DMS79 treated with DMSO at 0.1 percent for 48 hours (cell line): ENCODE data around the gene ARID1B.
"Not testable (repeated sequence)": the region's sequence is repeated elsewhere in the genome, so short reads cannot be mapped to it uniquely, and the experiment has no call there.

ENCODE experiments used
- DNase-seq: peaks from one replicate; lab custom pipeline; 2025; lab: John Stamatoyannopoulos, UW

The ARID1B gene

DNA sequence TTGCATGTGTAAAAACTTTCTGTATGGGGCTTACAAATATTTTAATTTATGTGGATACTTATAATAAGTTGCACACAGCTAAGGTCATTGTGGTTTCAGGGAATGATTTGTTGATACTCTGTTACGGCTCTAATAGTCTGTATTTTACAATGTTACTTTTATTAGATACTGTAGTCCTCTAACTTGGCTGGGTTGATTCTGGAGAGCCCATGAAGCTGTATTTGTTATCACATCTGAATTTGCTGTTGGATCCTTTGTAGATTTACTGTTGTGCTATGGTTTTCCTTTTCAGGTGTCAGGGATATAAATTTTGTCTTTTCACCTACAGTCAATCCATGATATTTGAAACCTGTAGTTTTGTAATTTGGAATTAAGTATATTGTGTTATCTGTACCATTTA, 161.0 kb downstream of the ARID1B start:
- peak; percentile 25 for DNase-seq

DNA sequence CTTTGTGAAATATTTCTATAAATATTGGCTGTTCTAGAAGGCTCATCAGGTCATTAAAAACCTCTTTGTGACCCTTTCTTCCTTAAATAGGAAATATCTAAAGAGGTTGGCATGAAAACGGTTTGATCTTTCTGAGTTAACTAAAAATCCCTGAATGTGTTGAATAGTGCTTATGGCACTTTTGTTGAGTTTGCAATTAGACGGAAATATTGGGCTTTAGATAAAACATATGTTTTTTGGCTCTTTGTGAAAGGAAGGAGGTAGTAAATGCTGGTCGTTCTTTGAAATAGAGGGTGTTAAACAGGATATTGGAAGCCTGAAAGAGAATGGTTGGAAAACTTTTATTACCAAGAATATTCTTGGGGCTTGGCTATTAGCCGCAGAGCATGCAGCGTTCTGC, 163.0 kb downstream of the ARID1B start:
- DNase-seq = no peak

DNA sequence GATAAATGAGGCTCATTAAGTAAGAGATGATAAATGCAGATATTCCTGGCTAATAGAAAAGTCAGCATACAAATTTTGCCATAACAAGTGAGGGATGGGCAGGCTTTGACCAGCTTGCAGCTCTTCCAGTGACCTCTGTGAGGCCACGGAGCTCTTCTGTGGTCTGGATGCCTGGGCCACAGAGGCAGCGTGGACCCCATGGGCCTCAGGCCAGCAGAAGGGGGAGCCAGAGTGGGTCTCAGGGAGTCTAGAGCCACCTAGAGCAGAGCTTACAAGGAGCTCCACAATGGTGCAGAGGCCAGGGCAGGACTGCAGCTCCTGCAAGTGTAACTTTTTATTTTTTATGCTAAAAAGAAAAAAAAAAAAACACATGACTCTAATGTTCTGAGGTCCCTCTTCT, 165.1 kb downstream of the ARID1B start:
- no peak for DNase-seq

DNA sequence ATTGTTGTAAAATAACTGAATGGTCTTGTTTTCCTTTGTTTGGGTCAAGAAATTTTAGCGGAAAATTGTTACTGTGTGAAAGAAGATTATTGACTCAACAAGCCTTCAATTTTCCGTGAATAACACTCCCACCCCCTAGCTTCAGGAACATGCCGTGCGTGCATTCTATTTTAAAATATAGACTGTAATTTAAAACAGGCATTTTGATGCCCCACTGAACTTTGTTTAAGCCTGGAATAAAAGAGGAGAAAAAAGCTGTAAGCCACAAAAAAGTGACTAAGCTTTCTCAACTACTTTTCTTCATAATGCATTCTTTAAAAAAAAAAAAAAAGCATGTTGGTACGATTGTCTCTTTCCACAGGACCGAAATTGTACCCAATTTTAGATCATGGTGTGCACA, 166.0 kb downstream of the ARID1B start:
- no peak for DNase-seq

GRCh38 chr6:156943816-156944215, 166.6 kb downstream of the ARID1B start:
- no peak for DNase-seq

DNA sequence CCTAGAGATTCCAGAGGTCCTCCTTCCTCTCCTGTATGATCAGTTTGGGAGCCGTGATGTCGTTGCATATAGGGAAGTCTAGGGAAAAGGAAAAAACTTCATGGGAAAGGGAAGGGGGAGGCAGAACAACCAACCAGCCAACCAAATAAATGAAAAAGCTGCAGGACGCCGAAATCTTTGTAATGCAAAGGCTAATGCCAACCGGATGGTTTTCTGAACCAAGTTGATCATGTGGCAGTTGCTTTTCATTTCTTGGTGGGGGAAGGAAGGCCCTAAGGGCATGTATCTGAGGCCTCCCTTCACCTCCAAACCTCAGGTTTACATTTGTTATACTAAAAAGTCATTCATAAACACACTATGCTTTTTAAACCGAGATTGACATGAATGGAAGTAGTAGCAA, 167.2 kb downstream of the ARID1B start:
- no peak for DNase-seq

DNA sequence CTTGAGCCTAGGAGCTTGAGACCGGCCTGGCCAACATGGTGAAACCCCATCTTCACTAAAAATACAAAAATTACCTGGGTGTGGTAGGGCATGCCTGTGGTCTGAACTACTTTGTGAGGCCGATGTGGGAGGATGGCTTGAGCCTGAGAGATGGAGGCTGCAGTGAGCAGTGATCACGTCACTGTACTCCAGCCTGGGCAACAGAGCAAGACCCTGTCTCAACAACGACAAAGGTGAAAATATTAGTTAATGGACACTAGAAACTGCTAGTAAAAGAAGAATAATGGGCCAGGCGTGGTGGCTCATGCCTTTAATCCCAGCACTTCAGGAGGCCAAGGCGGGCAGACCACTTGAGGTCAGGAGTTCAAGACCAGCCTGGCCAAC, 168.6 kb downstream of the ARID1B start:
- DNase-seq = not testable (repeated sequence)

DNA sequence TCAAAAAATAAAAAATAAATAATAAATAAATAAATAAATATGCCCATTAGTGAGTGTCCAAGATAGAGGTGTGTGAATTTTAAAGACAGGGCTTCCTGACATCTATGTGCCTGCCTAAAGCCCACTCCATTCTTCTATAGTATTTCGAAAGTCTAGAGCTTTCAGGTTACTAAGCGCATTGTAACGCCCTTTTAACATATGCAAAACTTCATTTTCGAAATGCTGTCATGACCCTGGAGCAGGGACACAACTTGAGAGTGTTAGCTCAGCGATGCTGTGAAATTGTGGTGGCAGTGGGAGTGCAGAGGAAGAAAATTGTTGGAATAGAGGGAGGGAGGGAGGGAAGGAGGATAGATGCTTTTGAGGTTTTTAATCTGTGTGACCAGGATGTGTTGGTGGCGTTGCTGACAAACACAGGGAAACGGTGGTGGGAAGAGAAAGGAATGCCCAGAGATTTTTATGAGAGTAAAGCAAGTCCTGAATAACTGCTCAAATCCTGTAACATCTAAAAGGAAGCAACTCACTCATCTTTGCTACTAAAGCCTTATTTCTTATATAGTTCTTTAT, 169.3 kb downstream of the ARID1B start:
- no peak for DNase-seq

GRCh38 chr6:156948277-156948676, 171.1 kb downstream of the ARID1B start:
- DNase-seq = no peak

DNA sequence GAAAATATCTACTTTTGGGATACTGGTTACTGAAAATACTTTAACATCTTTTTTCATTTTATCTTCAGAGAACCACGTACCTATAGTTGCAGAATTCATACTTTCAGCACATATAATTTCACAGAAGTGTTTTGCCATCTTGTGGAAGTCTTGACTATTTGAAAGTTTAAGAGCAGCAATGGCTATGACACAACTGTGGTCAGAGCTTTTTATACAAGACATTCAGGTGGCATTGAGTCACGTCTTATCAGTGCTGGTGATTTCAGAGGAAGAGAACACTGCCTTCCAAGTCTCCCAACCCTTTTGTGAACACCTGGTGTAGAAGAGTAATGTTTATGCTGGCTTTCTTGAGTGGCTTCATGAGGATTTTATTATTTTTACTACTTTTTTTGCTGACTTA, 171.6 kb downstream of the ARID1B start:
- peak; percentile 80 for DNase-seq

GRCh38 chr6:156949376-156949775, 172.2 kb downstream of the ARID1B start:
- DNase-seq = no peak

- DNase-seq = no peak
Observed at GRCh38 chr6:156950084-156950483, 172.9 kb downstream of the ARID1B start.

GRCh38 chr6:156950531-156950930, 173.4 kb downstream of the ARID1B start:
- DNase-seq = no peak

DNA sequence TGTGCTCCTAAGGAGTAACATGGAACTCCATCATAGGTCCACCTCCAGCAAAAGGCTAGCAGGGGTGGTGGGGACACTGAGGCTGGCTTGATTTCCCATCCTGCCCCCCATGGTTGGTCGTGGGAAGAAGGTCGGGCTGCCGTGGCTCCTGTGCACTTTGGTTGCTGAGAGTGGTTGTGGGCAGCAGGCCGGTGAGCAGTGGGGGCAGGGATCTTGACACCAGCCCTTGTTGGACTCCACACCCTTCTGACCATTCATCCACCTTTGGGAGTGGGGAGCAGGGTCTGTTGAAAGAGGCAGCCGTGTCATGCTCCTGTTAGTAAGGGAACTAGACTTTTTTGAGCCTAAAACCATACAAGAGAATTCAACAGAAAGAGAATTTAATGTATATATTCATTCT, 175.2 kb downstream of the ARID1B start:
- DNase-seq = no peak

DNA sequence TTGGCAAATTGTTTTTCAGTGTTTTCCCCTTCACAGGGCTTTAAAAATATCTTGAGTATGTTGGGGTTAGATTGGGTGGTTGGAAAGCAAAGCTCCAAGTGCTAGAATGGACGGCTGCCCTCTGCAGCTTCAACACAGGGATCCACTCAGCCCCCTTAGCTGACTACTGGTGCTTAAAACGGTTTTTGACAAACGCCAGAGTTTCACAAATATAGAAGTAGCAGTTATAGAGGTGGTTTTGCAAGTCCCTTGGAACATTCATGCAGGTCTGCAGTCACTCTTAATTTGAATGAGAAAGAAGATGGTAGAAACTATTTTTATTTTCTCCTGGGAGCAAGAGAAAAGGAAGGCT, 175.9 kb downstream of the ARID1B start:
- DNase-seq = no peak

- DNase-seq = peak; percentile 95
Observed at GRCh38 chr6:156953479-156954146, 176.4 kb downstream of the ARID1B start.

DNA sequence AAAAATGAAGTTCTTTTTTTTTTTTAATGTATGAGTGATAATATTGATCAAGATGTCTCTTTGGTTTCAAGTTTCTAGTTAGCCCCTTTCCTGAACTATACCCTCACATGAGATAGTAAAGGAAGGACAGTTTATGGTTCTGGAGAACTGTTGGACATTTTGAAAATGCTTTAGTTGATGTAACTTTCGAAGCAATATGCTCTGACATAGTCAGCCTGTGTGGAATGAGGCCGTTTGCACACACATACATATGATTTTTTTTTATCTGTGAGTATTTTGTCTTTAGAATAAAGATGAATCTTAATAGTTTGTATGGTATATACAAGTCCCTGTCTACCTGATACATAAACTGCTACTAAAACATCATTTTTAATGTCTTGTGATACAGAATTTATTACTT, 177.0 kb downstream of the ARID1B start:
- DNase-seq = no peak

DNA sequence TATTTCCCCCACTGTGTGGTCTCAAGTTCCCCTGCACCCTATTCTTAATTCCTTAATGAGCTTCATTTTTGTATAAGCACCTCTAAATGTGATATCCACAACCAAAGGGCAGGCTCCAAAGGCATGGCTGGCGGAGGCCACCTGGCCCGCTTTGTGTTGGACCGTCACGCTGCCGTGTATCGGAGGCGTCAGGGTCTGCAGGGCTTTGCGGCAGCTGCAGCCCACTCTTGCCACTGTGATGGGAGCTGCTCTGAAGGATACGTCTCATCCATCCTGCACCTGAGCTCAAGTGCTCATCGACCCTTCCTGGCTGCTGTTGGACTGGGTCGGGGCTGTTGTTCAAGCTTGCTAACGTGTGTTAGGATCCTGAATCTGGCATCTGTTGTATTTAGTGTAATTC, 177.6 kb downstream of the ARID1B start:
- no peak for DNase-seq

DNA sequence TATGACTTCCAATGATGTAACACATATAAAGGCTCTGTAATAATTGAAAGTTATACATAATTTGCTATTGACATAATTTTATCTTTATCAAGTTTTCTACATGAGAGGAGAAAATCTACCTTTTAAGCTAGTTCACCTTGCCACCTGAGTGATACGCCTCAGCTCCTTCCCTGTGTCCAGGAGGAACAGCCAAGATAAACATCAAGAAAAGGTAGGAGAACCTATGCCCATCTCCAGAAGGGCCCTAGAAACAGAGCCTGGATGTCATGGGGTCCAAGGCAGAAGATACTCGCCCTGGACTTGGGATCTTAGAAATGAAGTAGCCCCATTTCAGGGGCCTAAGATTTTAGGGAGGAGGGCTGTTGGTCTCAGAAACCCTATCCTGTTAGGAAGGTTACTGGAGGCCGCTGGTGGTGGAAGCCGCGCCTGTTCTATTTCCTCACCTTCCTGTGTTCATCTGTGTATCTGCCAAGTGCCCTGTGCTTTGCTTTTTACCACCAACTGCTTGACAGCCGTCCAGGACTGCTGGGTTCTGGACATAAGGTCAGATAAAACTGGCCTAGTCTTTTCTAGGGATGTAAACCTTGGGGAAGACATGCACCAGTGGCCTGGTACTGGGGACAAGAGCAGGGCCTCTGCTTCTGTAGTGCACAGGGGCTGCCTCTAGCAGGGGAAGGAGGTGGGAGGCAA, 178.5 kb downstream of the ARID1B start:
- DNase-seq = no peak

DNA sequence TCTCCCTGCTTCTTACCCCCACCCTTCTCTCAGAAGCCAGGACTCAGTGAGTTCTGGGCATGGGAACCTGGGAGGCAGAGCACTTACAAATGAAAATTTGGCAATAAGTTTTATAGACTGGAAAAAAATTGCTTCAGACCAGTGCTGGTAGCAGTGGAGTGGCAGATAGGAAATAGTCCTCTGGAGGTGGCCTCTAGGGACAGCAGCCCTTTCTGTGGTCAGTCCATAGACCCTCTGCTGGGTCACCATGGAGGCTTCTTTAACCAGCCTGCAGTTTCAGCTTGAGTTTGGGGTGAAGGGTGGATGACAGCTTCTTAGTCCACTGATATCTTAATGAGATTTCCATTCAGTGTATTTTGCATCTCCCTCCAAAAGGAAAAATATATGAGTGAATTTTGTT, 179.1 kb downstream of the ARID1B start:
- DNase-seq = no peak

- no peak for DNase-seq
Observed at GRCh38 chr6:156957931-156958547, 180.9 kb downstream of the ARID1B start.

- no peak for DNase-seq
Observed at GRCh38 chr6:156960525-156960924, 183.3 kb downstream of the ARID1B start.

DNA sequence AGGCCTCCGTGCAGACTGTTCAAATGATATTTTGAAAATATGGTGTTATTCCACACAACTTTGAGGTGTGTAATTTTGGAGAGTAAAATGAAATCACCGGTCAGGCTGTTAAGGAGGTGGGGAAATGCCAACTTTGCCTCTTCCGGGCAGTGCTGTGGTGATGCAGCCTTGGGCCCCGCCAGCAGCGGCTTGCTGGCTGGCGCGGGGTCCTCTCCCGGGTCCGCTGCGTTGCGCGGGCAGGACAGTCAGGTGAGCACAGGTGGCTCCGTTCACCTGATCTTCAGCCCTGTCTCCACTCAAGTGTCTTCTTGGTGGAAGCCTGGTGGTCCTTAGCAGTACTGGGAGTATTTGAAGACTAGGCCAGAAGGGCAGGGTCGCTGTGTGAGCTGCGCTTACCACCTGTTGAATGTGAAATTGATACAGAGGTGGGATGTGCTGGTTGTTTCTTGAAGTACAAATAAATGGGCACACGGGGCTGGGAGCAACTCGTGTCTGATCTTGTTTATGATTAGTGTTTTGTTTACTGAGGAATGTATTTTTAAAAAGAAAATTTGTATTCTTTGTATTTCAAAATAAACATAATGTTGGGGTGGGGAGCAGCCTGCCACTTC, 184.2 kb downstream of the ARID1B start:
- DNase-seq = no peak
